ENCODE results near the gene ASB10.

The ASB10 gene

DNA sequence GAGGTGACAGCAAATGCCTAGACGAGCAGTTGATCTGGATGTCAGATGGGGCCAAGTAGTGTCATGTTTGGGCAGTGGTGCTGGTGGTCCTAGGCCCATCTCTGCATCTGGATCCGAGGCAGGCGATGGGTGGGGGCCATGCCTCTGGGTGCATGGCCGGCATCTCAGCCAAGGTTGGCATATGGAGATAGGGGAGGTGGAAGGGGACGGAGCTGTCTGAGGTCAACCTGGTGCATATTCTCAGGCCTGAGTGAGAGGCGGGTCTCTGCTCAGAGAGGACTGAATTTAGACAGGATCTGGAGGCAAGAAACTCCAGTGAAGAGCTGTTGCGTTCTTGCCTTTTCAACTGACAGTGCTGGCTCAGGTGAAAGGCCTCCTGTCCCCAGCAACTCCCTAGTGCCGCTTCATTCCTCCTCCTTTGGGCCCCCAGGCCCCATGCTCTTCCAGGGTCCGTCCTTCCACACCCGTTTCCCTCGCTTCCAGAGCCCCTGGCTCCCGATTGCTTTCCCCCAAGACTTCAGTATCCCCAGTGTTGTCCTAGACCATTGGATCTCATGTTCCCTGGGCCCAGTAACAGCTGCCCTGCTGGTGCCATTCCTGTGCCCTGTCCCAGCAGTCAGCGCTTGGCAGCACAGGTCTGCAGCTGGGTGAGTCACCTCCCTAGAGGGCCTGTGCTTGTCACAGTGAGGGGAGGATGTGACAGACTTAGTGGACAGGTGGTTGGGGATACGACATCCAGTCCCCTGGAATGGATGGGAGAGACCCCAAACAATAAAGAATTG lies 52.1 kb downstream of the ASB10 start:
- no peak for DNase-seq

DNA sequence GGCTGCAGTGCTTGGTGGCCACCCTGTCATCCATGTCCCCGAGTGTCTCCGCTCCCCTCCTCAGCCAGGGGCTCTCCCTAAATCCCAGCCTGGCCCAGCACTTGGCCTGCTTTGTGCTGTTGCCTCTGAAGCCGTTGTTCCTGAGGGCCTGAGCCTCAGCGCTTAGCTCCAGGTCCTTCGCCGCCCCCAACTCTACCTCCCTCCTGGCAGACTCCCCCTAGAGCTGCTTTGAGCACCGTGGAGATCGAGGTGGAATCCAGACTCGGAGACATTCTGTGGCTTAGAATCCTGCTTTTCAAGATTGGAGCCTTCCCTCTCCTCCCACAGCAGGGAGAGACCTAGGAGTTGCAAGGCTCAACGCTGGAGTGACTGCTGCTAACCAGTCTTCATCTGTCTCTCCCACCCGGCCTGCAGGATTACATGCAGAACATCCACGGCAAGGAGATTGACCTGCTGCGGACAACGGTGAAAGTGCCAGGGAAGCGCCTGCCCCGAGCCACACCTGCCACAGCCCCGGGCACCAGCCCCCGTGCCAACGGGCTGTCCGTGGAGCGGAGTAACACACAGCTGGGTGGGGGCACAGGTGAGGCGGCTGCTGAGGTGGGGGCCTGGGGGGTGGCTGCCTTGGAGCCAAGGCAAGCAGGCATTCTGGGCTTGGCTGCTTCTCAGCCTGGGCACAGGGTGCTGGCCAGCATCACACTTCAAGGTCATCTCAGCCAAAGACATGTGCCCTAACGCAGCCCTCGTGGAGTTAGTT lies 52.9 kb downstream of the ASB10 start:
- DNase-seq: no peak

DNA sequence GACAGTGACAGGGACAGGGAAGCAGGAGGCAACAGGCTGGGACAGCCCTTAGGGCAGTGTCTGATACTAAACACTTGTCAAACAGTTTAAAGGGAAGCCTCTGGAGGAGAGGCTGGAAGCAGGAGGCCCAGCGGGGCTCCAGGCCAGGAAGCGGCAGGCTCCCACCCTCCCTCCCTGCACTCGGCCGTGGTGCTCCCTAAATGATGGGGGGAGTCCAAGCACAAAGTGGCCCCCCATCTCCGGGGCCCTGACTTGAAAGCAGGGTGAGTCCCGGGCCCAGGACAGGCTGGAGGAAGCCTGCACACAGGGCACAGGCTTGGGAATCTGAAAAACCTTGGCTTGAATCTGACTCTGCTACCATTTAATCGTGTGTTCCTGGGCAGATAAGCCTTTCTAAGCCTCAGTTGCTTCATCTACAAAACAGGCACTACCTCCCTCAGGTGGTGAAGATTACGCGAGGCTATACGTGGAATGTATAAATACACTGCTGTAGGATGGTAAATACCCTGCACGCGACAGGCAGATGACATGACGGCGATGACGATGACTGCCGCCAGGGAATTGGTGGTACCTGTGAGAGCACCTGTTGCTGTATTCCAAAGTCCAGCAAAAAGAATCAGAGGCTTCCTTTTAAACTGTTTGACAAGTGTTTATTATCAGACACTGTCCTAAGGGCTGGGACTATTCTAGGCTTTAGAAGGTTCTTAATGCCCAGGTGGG lies 53.6 kb downstream of the ASB10 start:
- DNase-seq: no peak

GRCh38 chr7:151132461-151133205 lies 54.4 kb downstream of the ASB10 start:
- no peak for DNase-seq

- DNase-seq: no peak
Measured at GRCh38 chr7:151131592-151132293, 55.3 kb downstream of the ASB10 start.

DNA sequence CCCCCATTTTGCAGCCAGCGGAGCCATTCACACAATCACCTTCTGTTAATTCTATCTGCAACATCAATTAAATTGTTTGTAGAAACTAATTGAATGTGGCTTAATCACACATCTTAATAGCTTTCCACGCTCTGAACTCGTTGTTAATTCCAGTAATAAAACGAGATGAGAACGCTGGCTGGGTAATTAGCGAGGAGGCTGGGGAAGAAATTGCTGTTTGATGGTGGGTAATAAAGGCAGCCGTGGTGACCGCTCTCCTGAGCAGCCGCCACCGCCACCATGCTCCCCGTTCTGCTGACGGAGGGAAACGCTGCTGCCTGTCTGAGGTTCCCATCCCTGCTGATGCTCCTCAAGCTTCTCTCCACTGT lies 55.8 kb downstream of the ASB10 start:
- no peak for DNase-seq

DNA sequence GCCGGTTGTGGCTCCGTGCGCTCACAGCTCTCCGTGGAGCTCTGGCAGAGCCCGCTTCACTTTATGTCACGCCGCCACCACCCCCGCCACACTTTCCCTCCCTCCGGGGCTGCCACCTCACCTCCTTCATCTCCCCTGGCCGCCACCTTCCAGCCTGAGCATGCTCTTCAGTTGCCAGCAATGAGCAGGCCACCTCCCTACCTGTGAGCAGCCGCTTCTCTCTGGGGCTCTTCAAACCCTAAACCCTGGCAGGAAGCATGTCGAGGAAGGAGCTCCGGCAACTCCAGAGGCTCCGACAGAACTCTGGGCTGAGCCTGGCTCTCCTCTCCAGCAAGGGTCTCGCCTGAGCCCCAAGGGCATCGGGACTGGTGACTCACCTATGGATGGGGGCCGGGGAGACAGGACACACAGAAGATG lies 56.3 kb downstream of the ASB10 start:
- DNase-seq: no peak

GRCh38 chr7:151129960-151130591 lies 57.0 kb downstream of the ASB10 start:
- DNase-seq: no peak

- DNase-seq: no peak
Measured at GRCh38 chr7:151129117-151129959, 57.7 kb downstream of the ASB10 start.

GRCh38 chr7:151128716-151129115 lies 58.3 kb downstream of the ASB10 start:
- no peak for DNase-seq

DNA sequence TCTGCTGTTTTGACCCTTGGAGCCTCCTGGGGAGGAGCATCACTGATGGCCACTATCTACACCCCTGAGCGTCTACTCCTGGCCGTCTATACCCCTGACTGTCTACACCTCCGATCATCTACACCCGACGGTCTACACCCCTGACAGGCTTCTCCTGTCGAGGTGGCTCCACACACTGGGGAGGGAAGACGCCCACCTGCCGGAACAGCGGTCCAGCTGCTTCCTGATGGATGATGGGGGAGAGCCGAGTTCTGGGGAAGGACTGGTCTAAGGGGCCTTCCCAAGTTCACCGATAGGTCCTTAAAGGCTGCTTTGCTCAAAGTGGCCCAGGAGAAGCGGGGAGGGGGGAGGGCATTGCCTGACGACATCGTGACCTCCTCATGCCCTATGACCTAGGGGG lies 58.9 kb downstream of the ASB10 start:
- no peak for DNase-seq

DNA sequence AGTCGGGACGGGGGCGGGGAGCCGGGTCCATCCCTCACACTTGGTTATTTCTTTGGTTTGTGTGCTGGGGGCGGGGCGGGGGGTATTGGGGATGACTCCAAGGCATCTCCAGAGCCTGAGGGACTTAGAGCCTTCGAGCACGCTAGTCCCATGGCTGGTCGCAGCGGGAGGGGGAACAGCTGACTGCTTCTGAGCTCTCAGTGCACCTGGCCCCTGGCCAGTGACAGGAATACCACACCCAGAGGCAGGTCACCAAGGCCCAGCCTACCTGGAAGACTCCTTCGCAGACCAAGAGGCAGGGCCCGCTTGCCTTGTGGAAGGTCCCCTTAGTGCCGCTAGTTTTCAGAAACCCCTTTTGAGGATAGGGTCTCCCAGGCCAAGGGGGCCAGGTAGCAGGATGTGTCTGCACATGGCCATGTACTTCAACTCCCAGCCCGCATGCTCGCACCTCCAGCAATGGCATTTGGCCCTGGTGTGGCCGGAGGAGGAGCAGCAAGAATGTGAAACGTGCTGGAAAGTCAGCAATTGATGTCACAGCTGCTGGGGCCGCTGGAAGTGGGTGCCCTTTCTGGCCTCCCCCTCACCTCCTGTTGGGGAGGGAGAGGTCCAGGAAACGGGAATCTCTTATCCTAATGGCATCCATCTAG lies 60.4 kb downstream of the ASB10 start:
- no peak for DNase-seq

DNA sequence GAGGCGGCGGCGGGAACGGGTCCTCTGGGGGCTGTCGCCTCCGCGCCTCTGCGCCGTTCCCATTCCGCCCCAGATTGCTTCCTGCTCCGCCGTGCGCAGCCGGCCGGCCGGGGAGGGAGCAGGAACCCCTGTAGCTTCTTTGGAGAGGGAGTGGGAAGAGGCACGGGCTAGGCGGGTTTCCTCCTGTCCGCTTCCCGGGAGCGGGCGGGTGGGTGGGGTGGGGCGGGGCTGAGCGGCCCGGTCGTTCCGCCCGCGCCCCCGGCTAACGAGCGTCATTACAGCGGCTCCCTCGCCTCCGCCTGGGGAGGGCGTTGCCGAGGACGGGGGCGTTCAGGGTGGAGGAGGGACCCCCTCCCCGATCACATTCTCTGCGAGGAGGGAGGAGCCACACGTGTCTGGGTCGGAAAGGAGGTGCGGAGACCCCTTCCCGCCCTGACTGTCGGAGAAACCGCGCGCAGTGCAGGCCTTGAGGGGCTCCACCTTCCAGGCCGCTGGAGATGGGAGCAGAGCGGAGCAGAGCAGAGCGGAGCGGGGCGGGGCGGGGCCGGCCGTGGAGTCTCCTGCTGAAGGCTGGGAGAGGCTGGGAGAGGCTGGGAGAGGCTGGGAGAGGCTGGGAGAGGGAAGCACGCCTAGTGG lies 61.1 kb downstream of the ASB10 start:
- no peak for DNase-seq
